ENCODE results near the gene UCN3. TPM values are rescaled to one million over a fixed set of nuclear protein-coding genes. Genes with fewer than 3 reads are reported as not detected.

UCN3 gene
- total RNA-seq, 4 donors from 2014 or later, result not detected

- no peaks in the 10 kb centered on the region for H3K36me3 ChIP-seq
- no peaks in the 10 kb centered on the region for H3K4me1 ChIP-seq
- TF ChIP-seq POLR2A (IDR thresholded peaks at IDR 0.05), result no peak
- TF ChIP-seq, protein P1, sequence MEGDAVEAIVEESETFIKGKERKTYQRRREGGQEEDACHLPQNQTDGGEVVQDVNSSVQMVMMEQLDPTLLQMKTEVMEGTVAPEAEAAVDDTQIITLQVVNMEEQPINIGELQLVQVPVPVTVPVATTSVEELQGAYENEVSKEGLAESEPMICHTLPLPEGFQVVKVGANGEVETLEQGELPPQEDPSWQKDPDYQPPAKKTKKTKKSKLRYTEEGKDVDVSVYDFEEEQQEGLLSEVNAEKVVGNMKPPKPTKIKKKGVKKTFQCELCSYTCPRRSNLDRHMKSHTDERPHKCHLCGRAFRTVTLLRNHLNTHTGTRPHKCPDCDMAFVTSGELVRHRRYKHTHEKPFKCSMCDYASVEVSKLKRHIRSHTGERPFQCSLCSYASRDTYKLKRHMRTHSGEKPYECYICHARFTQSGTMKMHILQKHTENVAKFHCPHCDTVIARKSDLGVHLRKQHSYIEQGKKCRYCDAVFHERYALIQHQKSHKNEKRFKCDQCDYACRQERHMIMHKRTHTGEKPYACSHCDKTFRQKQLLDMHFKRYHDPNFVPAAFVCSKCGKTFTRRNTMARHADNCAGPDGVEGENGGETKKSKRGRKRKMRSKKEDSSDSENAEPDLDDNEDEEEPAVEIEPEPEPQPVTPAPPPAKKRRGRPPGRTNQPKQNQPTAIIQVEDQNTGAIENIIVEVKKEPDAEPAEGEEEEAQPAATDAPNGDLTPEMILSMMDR (IDR thresholded peaks at IDR 0.05), result no peak
- no peaks in the 10 kb centered on the region for H3K9me3 ChIP-seq
- no peak for DNase-seq
- H3K27ac ChIP-seq, result no peak overlapping the region
- H3K27me3 ChIP-seq, result no peaks in the 10 kb centered on the region
- intact Hi-C loops (cut with DNase I; ENCODE audit: low total_unique reads), result no loop called here
- peak overlapping the region; percentile 64 to 79 for H3K4me3 ChIP-seq
Measured at GRCh38 chr10:5413012-5413938, 48.5 kb downstream of the UCN3 start.

- no peak for TF ChIP-seq POLR2A (IDR thresholded peaks at IDR 0.05)
- TF ChIP-seq, protein P1 (IDR thresholded peaks at IDR 0.05), result no peak
- no peaks in the 10 kb centered on the region for H3K4me1 ChIP-seq
- H3K36me3 ChIP-seq, result no peaks in the 10 kb centered on the region
- DNase-seq, result no peak
- no peak overlapping the region for H3K4me3 ChIP-seq
- no peak overlapping the region for H3K27ac ChIP-seq
- H3K27me3 ChIP-seq, result no peaks in the 10 kb centered on the region
- H3K9me3 ChIP-seq, result no peaks in the 10 kb centered on the region
- intact Hi-C loops (cut with DNase I; ENCODE audit: low total_unique reads), result no loop called here
Measured at GRCh38 chr10:5416981-5417380, 52.2 kb downstream of the UCN3 start.

DNA sequence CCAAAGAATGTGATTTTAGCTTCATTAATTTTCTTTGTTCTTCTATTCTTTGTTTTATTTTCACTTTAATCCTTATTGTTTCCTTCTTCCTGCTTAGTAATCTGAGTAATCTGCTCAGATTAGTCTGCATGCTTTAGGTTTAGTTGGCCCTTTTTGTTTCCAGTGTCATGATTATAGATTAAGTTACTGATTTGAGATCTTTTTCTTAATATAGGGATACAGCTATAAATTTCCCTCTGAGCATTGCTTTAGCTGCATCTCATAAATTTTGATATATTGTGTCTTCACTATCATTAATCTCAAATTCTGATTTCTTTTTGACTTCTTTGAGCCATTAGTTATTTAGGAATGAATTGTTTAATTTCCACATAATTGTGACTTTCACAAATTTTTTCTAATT, 53.8 kb downstream of the UCN3 start:
- H3K9me3 ChIP-seq, result no peaks in the 10 kb centered on the region
- H3K27ac ChIP-seq, result no peak overlapping the region
- no peaks in the 10 kb centered on the region for H3K36me3 ChIP-seq
- H3K4me3 ChIP-seq, result no peak overlapping the region
- no peaks in the 10 kb centered on the region for H3K27me3 ChIP-seq
- H3K4me1 ChIP-seq, result no peaks in the 10 kb centered on the region
- TF ChIP-seq POLR2A (IDR thresholded peaks at IDR 0.05), result no peak
- TF ChIP-seq, protein P1 (IDR thresholded peaks at IDR 0.05), result no peak
- intact Hi-C loops (cut with DNase I; ENCODE audit: low total_unique reads), result no loop called here
- DNase-seq, result no peak

GRCh38 chr10:5419466-5420094, 54.8 kb downstream of the UCN3 start:
- Histone ChIP-seq H3K9me3 (no peaks in the 10 kb centered on the region), H3K4me3 (no peak overlapping the region), H3K4me1 (no peaks in the 10 kb centered on the region), H3K36me3 (no peaks in the 10 kb centered on the region), H3K27ac (no peak overlapping the region), H3K27me3 (no peaks in the 10 kb centered on the region)
- DNase-seq, result no peak
- intact Hi-C loops (cut with DNase I; ENCODE audit: low total_unique reads), result no loop called here
- TF ChIP-seq POLR2A (IDR thresholded peaks at IDR 0.05), result no peak
- TF ChIP-seq, protein P1 (IDR thresholded peaks at IDR 0.05), result no peak

GRCh38 chr10:5423771-5424170, 59.0 kb downstream of the UCN3 start:
- intact Hi-C loops (cut with DNase I; ENCODE audit: low total_unique reads), result no loop called here
- Histone ChIP-seq H3K36me3 (no peaks in the 10 kb centered on the region), H3K4me3 (no peak overlapping the region), H3K4me1 (no peaks in the 10 kb centered on the region), H3K27ac (no peak overlapping the region), H3K9me3 (no peaks in the 10 kb centered on the region), H3K27me3 (no peaks in the 10 kb centered on the region)
- no peak for DNase-seq
- TF ChIP-seq, protein P1 (IDR thresholded peaks at IDR 0.05), result no peak
- TF ChIP-seq POLR2A (IDR thresholded peaks at IDR 0.05), result no peak

Data from uterus (tissue), 4 donors.